ENCODE data around the gene CASK. TPM values are rescaled to one million over a fixed set of nuclear protein-coding genes. Genes with fewer than 3 reads are reported as not detected.

Gene CASK
- total RNA-seq, 1 donor from 2014 or later: 58.8 TPM

- no peak for TF ChIP-seq CTCF (conservative IDR thresholded peaks at IDR 0.05; ENCODE audit: low read depth, low read length)
- no peak for DNase-seq (ENCODE audit: low read depth)
- H3K4me3 ChIP-seq (ENCODE audit: low read depth, low read length): no peak overlapping the region
These were observed 400.7 kb downstream of the CASK start for GRCh38 chrX:41522671-41523070.

GRCh38 chrX:41522081-41522480, 401.3 kb downstream of the CASK start:
- no peak for TF ChIP-seq CTCF (conservative IDR thresholded peaks at IDR 0.05; ENCODE audit: low read depth, low read length)
- DNase-seq (ENCODE audit: low read depth): no peak
- H3K4me3 ChIP-seq (ENCODE audit: low read depth, low read length): no peak overlapping the region

GRCh38 chrX:41519468-41519867, 403.9 kb downstream of the CASK start:
- no peak for TF ChIP-seq CTCF (conservative IDR thresholded peaks at IDR 0.05; ENCODE audit: low read depth, low read length)
- DNase-seq (ENCODE audit: low read depth): no peak
- no peak overlapping the region for H3K4me3 ChIP-seq (ENCODE audit: low read depth, low read length)

- DNase-seq (ENCODE audit: low read depth): no peak
- H3K4me3 ChIP-seq (ENCODE audit: low read depth, low read length): no peak overlapping the region
- TF ChIP-seq CTCF (conservative IDR thresholded peaks at IDR 0.05; ENCODE audit: low read depth, low read length): no peak
These were observed 404.5 kb downstream of the CASK start for GRCh38 chrX:41518841-41519220.

GRCh38 chrX:41518127-41518840, 405.1 kb downstream of the CASK start:
- no peak overlapping the region for H3K4me3 ChIP-seq (ENCODE audit: low read depth, low read length)
- no peak for TF ChIP-seq CTCF (conservative IDR thresholded peaks at IDR 0.05; ENCODE audit: low read depth, low read length)
- DNase-seq (ENCODE audit: low read depth): no peak

GRCh38 chrX:41516999-41517765, 406.2 kb downstream of the CASK start:
- no peak for DNase-seq (ENCODE audit: low read depth)
- no peak overlapping the region for H3K4me3 ChIP-seq (ENCODE audit: low read depth, low read length)
- TF ChIP-seq CTCF (conservative IDR thresholded peaks at IDR 0.05; ENCODE audit: low read depth, low read length): no peak

Measured in epithelial cell of proximal tubule (primary cell).